Measurements from ENCODE around the gene RBM10. TPM values are rescaled to one million over a fixed set of nuclear protein-coding genes. Genes with fewer than 3 reads are reported as not detected.

Gene RBM10
- total and polyA plus RNA-seq, 2 of the 13 experiments (the other 11 are each of a cell fraction or from before 2014, with no cell fraction given): 15.9 to 43.1 TPM

DNA sequence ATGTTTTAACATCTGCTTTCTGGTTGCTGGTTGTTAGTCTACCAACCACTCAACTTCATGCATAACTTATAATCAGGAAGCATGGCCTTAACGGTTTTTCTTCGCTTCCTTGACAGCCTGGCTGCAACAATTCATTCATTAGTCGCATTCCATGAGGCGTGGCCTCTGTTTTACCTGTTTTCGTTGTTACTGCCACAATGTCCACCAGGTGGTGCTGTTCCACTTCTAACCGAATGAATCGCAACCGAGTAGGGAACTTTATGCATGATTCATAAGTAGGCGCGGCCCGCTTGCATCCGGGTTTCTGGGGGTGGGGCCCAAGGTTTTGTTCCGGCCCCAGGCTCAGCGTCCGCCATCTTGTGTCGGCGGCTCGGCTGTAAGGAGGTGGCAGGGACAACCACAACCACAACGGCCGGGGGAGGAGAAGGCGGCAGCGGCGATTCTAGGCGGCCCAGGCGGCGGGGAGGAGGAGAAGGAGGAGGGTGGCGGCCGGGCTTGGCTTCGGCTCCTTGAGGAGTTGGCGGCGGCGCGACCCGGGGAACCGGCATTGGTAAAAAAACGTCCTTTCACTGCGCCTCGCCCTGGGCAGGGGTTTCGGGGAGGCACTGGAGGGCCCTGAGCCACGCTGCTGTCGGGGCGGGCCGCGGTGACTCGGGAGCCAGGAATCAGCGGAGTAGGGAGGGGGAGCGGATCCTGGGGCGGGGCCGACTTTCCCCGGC, 48.6 kb downstream of the RBM10 start, which contains the start of gene UBA1 (continued):
- TF ChIP-seq, protein P1, sequence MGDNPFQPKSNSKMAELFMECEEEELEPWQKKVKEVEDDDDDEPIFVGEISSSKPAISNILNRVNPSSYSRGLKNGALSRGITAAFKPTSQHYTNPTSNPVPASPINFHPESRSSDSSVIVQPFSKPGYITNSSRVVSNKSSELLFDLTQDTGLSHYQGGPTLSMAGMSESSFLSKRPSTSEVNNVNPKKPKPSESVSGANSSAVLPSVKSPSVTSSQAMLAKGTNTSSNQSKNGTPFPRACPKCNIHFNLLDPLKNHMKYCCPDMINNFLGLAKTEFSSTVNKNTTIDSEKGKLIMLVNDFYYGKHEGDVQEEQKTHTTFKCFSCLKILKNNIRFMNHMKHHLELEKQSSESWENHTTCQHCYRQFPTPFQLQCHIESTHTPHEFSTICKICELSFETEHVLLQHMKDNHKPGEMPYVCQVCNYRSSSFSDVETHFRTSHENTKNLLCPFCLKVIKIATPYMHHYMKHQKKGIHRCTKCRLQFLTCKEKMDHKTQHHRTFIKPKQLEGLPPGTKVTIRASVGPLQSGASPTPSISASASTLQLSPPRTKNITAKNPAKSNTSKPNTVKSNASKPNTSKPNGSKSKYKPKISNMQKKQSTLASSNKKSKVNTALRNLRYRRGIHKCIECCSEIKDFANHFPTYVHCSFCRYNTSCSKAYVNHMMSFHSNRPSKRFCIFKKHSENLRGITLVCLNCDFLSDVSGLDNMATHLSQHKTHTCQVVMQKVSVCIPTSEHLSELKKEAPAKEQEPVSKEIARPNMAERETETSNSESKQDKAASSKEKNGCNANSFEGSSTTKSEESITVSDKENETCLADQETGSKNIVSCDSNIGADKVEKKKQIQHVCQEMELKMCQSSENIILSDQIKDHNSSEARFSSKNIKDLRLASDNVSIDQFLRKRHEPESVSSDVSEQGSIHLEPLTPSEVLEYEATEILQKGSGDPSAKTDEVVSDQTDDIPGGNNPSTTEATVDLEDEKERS (CRISPR knock-in tag; IDR thresholded peaks at IDR 0.05): no peak
- TF ChIP-seq NR1H2 (CRISPR knock-in tag; IDR thresholded peaks at IDR 0.05; ENCODE audit: borderline replicate concordance, low read depth): no peak
- no peak for TF ChIP-seq HOXA5 (CRISPR knock-in tag; IDR thresholded peaks at IDR 0.05)
- no peak for TF ChIP-seq MIER2 (CRISPR knock-in tag; IDR thresholded peaks at IDR 0.05)
- no peak for TF ChIP-seq MAZ (IDR thresholded peaks at IDR 0.05; ENCODE audit: borderline replicate concordance, low read depth, low read length)
- TF ChIP-seq MAZ (CRISPR knock-in tag; IDR thresholded peaks at IDR 0.05; ENCODE audit: low read depth): no peak
- no peak for TF ChIP-seq SRSF4 (IDR thresholded peaks at IDR 0.05; ENCODE audit: low read depth, low read length, poor library complexity, severe bottlenecking)
- TF ChIP-seq, protein P2, sequence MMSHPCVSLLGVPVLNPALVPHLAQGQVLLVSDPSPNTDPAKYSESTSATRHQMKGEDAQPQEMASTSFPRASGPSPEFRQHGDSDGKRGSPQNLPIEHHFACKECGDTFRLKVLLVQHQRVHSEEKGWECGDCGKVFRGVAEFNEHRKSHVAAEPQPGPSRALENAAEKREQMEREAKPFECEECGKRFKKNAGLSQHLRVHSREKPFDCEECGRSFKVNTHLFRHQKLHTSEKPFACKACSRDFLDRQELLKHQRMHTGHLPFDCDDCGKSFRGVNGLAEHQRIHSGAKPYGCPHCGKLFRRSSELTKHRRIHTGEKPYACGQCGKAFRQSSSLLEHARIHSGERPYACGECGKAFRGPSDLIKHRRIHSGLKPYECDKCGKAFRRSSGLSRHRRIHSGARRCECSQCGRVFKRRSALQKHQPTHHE (CRISPR knock-in tag; IDR thresholded peaks at IDR 0.05; ENCODE audit: borderline replicate concordance): no peak
- 0 out of 2 replicates have a peak, but pooled peaks have one; percentile 21 for TF ChIP-seq ZNF501 (CRISPR knock-in tag; IDR thresholded peaks at IDR 0.05)
- TF ChIP-seq, protein P3, sequence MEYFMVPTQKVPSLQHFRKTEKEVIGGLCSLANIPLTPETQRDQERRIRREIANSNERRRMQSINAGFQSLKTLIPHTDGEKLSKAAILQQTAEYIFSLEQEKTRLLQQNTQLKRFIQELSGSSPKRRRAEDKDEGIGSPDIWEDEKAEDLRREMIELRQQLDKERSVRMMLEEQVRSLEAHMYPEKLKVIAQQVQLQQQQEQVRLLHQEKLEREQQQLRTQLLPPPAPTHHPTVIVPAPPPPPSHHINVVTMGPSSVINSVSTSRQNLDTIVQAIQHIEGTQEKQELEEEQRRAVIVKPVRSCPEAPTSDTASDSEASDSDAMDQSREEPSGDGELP (IDR thresholded peaks at IDR 0.05; ENCODE audit: borderline replicate concordance, low read depth): no peak
- TF ChIP-seq, protein P4, sequence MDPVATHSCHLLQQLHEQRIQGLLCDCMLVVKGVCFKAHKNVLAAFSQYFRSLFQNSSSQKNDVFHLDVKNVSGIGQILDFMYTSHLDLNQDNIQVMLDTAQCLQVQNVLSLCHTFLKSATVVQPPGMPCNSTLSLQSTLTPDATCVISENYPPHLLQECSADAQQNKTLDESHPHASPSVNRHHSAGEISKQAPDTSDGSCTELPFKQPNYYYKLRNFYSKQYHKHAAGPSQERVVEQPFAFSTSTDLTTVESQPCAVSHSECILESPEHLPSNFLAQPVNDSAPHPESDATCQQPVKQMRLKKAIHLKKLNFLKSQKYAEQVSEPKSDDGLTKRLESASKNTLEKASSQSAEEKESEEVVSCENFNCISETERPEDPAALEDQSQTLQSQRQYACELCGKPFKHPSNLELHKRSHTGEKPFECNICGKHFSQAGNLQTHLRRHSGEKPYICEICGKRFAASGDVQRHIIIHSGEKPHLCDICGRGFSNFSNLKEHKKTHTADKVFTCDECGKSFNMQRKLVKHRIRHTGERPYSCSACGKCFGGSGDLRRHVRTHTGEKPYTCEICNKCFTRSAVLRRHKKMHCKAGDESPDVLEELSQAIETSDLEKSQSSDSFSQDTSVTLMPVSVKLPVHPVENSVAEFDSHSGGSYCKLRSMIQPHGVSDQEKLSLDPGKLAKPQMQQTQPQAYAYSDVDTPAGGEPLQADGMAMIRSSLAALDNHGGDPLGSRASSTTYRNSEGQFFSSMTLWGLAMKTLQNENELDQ (CRISPR knock-in tag; IDR thresholded peaks at IDR 0.05; ENCODE audit: borderline replicate concordance): no peak
- TF ChIP-seq ZNF782 (CRISPR knock-in tag; IDR thresholded peaks at IDR 0.05; ENCODE audit: borderline replicate concordance): no peak
- TF ChIP-seq, protein P5, sequence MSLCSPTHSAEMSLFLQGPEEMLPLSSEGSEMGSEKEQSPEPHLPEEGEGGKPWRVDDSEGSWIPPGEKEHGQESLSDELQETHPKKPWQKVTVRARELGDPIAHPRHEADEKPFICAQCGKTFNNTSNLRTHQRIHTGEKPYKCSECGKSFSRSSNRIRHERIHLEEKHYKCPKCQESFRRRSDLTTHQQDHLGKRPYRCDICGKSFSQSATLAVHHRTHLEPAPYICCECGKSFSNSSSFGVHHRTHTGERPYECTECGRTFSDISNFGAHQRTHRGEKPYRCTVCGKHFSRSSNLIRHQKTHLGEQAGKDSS (CRISPR knock-in tag; IDR thresholded peaks at IDR 0.05; ENCODE audit: borderline replicate concordance, low read depth): 0 out of 2 replicates have a peak, but pooled peaks have one; percentile 30
- TF ChIP-seq MAFG (CRISPR knock-in tag; IDR thresholded peaks at IDR 0.05): no peak
- TF ChIP-seq SRY (CRISPR knock-in tag; IDR thresholded peaks at IDR 0.05): 0 out of 2 replicates have a peak, but pooled peaks have one; percentile 17
- TF ChIP-seq ZNF30 (CRISPR knock-in tag; IDR thresholded peaks at IDR 0.05): no peak
- TF ChIP-seq CREB1 (IDR thresholded peaks at IDR 0.05): no peak
- TF ChIP-seq CREB1 (CRISPR knock-in tag; IDR thresholded peaks at IDR 0.05): 0 out of 2 replicates have a peak, but pooled peaks have one; percentile 21
- TF ChIP-seq ZZZ3 (CRISPR knock-in tag; IDR thresholded peaks at IDR 0.05; ENCODE audit: borderline replicate concordance): no peak
- TF ChIP-seq JUND (CRISPR knock-in tag; IDR thresholded peaks at IDR 0.05): no peak

Measured in HepG2 (cell line).